G401 (cell line): ENCODE measurements around the gene BPI. TPM values are rescaled to one million over a fixed set of nuclear protein-coding genes. Genes with fewer than 3 reads are reported as not detected.
"Not testable (repeated sequence)": the region's sequence is repeated elsewhere in the genome, so short reads cannot be mapped to it uniquely, and the experiment has no call there.

Experiments
- DNase-seq: peaks from one replicate; pipeline ENCODE4 v3.0.0-alpha.2; 2015; ENCODE audit warnings: low spot score
- in situ Hi-C: cut with HindIII; loops from 2 replicates; pipeline ENCODE4 v1.10.0; 2016; ENCODE audit warnings: low sequenced_read_pairs, mixed read lengths
- total RNA-seq: library from RNA; depleted of rRNA; stranded (reverse); fragments of >200 nt; shearing (Covaris generic); gene quantifications from 2 replicates; pipeline ENCODE4 v1.2.3, GENCODE V29; 2014; rRNA removed

BPI gene
- total RNA-seq: not detected in 2 replicates

DNA sequence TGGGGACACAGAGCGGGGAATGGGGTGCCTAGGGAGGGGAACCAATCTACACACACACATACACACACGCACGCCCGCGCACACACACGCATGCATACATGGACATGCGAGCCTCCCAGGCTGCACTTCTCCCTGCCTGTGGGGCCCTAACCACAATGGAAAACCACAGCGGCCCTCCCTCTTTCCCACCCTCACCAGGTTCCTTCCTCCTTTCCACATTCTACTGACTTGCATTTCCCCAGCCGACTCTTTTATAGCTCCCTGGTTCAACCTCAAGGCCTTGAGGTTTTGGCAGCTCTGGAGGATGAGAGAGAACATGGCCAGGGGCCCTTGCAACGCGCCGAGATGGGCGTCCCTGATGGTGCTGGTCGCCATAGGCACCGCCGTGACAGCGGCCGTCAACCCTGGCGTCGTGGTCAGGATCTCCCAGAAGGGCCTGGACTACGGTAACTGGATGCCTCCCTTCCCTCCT, at the start of gene BPI:
BPI (plus strand) TSS at position 249 of the 472 bp plus-strand sequence; CDS start at position 317, 68 bp downstream.
- DNase-seq: no peak
- in situ Hi-C loops: no loop called here

DNA sequence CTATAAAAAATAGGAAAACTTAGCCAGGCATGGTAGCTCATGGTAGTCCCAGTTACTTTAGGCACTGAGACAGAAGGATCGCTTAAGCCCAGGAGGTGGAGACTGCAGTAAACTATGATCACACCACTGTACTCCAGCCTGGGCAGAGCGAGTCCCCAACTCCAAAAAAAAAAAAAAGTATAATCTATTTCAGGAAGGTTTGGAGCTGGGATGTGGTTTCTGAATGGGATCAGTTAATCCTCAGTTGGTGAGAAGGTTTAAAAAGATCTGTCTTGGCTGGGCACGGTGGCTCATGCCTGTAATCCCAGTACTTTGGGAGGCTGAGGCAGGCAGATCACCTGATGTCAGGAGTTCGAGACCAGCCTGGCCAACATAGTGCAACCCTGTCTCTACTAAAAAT, 49.3 kb upstream of the BPI start:
- in situ Hi-C loops: not testable (repeated sequence)

GRCh38 chr20:38255393-38255792, 48.6 kb upstream of the BPI start:
- in situ Hi-C loops: no loop called here
- DNase-seq: no peak

More for the DNA sequence above, 49.3 kb upstream of the BPI start:
- DNase-seq: not testable (repeated sequence)

- DNase-seq: no peak
- in situ Hi-C loops: no loop called here
Observed at GRCh38 chr20:38256021-38256420, 47.9 kb upstream of the BPI start.

DNA sequence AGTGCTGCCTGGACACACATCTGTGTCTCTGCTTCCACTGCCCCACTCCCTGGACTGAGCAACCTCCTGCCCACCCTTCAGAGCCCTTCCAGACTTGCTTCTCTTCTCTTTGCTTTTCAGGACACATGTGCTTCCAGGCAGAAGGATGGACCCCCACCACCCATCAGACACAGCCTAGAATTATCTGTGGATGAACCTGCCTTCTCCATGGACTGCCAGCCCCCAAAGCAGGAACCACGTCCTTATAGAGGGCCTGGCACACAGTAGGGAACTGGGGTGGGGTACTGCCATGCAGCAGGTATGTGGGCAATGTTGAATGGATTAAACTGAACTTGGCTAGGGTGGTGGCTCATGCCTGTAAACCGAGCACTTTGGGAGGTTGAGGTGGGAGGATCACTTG, 47.0 kb upstream of the BPI start:
- in situ Hi-C loops: no loop called here
- no peak for DNase-seq

- in situ Hi-C loops: no loop called here
- no peak for DNase-seq
Observed at GRCh38 chr20:38258545-38259215, 45.3 kb upstream of the BPI start.

- DNase-seq: no peak
- in situ Hi-C loops: no loop called here
Observed at GRCh38 chr20:38260025-38260377, 44.0 kb upstream of the BPI start.

DNA sequence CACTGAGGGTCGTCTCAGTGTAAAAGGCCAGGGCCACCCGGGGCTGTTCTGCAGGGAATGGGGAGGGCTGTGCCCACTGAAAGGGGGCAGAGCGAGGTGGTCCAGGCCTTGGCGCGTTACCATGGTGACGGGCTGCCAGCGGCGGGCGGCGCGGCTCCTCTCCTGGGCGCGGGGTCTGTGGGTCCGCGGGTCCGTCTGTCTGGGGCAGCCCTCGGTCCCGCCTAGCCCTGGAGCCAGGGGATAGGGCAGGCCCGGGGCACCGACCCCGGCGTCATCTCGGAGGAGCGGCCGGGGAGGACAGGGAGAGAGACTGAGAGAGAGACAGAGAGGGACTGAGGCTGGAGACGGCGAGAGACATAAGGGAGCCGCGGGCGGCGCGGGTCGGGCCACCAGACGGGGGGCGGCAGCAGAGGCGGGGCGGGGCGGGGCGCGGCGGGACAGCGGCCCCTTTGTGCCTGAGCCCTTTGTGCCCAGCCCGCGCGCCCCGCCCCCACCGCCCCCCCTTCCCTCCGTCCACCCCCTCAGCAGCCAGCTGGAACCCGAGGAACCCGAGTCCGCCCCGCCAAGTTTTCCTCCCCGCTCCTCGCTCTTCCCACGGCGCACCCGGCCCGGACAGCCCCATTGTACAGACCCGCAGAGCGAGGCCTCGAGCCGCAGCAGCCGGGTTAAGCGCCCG, 43.4 kb upstream of the BPI start, which contains the start of gene KIAA1755:
KIAA1755 (minus strand) TSS at position 358 of the 676 bp plus-strand sequence; CDS start at position 123, 235 bp downstream.
- in situ Hi-C loops: no loop called here
- no peak for DNase-seq

GRCh38 chr20:38261054-38261390, 42.9 kb upstream of the BPI start:
- DNase-seq: no peak
- in situ Hi-C loops: no loop called here

DNA sequence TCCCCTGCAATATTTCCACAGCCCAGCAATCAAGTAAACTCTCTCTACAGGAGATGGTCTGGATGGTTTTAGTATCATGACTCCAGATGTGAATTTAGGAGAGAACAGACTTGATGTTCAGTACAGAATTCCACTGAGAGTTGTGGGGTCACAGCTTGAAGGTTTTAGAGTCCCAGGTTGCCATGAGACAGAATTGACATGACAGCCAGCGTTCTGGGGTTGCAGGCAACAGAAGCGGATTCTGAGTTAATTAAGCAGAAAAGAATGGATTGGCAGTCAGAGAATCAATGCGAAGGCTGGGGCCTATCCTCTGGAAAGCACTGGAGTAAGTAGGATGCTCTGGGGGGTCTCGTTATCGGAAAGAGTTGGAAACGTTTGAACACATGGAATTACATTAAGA, 41.0 kb upstream of the BPI start:
- in situ Hi-C loops: no loop called here
- DNase-seq: no peak

- in situ Hi-C loops: no loop called here
- DNase-seq: no peak
Observed at GRCh38 chr20:38266426-38266825, 37.5 kb upstream of the BPI start.

DNA sequence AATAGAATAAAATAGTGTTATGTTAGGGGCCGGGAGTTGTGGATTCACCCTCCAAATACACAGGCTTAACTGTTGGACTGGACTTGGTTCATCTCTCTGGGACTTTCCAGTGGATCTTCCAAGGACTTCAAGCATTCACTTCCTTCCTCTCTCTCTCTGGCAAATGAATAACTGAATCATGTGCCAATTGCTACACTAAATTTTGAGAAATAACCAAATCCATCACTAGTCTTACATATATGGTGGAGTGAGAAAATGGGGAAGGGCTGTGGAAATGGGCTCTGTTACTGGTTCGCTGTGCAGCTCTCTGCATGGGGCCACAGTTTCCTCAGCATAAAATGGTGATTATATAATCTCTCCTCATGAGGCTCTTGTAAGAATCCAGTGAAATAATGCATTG, 36.7 kb upstream of the BPI start:
- no peak for DNase-seq
- in situ Hi-C loops: no loop called here

- in situ Hi-C loops: no loop called here
- no peak for DNase-seq
Observed at GRCh38 chr20:38267901-38268514, 35.9 kb upstream of the BPI start.

DNA sequence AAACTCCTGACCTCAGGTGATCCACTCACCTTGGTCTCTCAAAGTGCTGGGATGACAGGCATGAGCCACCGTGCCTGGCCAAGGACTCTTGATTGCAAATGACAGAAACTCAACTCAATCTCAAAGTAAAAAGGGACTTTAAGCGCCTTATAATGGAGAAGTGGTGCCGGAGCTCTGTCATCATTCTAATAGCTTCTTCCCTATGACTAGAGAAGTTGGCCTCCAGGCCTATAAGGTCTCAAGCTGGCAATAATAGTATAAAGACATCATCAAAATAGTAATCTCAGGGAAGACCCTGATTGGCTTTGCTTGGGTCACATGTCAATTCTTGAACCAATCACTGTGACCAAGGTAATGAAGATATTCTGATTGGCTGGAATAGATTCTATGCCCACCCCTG, 34.9 kb upstream of the BPI start:
- in situ Hi-C loops: no loop called here
- no peak for DNase-seq

- no peak for DNase-seq
- in situ Hi-C loops: no loop called here
Observed at GRCh38 chr20:38269715-38270114, 34.2 kb upstream of the BPI start.

DNA sequence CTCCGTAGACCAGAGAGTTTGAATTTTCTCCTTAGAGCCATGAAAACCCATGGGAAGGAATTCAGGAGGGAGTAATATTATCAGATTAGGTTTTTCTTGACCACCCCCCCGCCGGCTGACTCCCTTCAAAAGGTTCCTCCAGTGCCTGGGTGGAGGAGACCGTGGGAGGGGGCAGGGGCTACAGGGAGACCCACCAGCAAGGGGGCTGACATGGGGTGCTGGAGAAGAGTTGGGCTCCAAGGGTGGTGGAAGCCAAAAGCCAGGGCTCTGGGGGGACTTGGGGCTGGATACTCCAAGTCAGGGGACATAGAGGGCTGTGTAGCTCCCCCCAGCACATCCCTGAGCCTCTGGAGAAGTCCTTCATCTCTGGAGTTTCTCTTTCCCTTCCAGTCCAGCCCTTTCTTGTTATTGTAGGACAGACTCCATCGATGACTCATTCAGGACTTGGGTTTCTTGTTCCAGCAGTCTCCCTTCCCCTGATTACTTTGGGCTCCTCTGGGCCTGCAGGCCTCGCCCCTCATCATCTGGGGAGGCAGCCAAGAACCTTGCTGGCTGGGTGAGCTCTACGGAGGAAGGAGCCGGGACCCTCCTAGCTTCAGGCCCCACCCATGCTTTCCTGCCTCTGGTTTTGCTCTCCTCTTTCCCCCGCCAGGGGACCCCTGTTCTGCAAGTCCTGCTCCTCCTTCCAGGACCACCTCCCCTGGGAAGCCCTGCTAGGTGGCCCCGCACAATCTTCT, 32.9 kb upstream of the BPI start:
- no peak for DNase-seq
- in situ Hi-C loops: no loop called here

GRCh38 chr20:38271608-38272120, 32.3 kb upstream of the BPI start:
- in situ Hi-C loops: no loop called here
- DNase-seq: no peak

- in situ Hi-C loops: no loop called here
- no peak for DNase-seq
Observed at GRCh38 chr20:38272398-38272797, 31.6 kb upstream of the BPI start.

GRCh38 chr20:38272961-38273360, 31.0 kb upstream of the BPI start:
- in situ Hi-C loops: no loop called here
- no peak for DNase-seq
